ENCODE measurements around the gene DOK4.
"Not testable (repeated sequence)": the region's sequence is repeated elsewhere in the genome, so short reads cannot be mapped to it uniquely, and the experiment has no call there.

The DOK4 gene

GRCh38 chr16:57507136-57508034 lies 21.1 kb upstream of the DOK4 start:
- Histone ChIP-seq H3K4me3 (no peak overlapping the region), H3K9me3 (ENCODE audit: low read depth, low read length) (no peaks in the 10 kb centered on the region), H3K27ac (no peak overlapping the region), H3K36me3 (ENCODE audit: insufficient read depth, low read length) (no peaks in the 10 kb centered on the region), H3K9ac (ENCODE audit: insufficient read length) (no peak overlapping the region)
- TF ChIP-seq POLR2AphosphoS5 (IDR thresholded peaks at IDR 0.05; ENCODE audit: borderline replicate concordance, low read depth, low read length) = no peak
- no peak for TF ChIP-seq EZH2 (IDR thresholded peaks at IDR 0.05)
- TF ChIP-seq FOXP2 (optimal IDR thresholded peaks at IDR 0.05; ENCODE audit: control extremely low read depth, extremely low read length, insufficient read depth) = no peak
- DNase-seq (ENCODE audit: low read depth, low spot score) = no peak

DNA sequence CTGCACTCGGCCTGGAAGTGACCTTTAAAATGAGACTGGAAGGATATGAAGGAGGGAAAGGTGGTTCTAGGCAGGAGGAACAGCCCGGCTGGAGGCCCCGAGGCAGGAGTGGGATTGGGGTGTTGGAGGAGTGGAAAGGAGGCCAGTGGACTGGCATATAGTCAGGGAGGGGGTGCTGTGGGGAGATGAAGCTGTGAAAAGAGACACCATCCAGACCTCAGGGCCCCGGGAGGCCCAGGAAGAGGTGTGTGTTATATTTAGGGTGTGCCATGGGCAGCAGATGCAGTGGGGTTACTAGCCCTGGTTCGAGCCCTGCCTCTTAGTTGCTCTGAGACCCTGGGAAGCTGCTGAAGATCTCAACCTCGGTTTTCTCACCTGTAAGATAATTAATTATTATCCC lies 18.9 kb upstream of the DOK4 start:
- TF ChIP-seq EZH2 (IDR thresholded peaks at IDR 0.05) = no peak
- no peak for TF ChIP-seq POLR2AphosphoS5 (IDR thresholded peaks at IDR 0.05; ENCODE audit: borderline replicate concordance, low read depth, low read length)
- TF ChIP-seq FOXP2 (optimal IDR thresholded peaks at IDR 0.05; ENCODE audit: control extremely low read depth, extremely low read length, insufficient read depth) = no peak
- DNase-seq (ENCODE audit: low read depth, low spot score) = no peak
- no peak overlapping the region for H3K4me3 ChIP-seq
- no peak overlapping the region for H3K27ac ChIP-seq
- H3K9me3 ChIP-seq (ENCODE audit: low read depth, low read length) = no peaks in the 10 kb centered on the region
- H3K9ac ChIP-seq (ENCODE audit: insufficient read length) = no peak overlapping the region
- no peaks in the 10 kb centered on the region for H3K36me3 ChIP-seq (ENCODE audit: insufficient read depth, low read length)

- no peak for TF ChIP-seq POLR2AphosphoS5 (IDR thresholded peaks at IDR 0.05; ENCODE audit: borderline replicate concordance, low read depth, low read length)
- TF ChIP-seq FOXP2 (optimal IDR thresholded peaks at IDR 0.05; ENCODE audit: control extremely low read depth, extremely low read length, insufficient read depth) = no peak
- TF ChIP-seq EZH2 (IDR thresholded peaks at IDR 0.05) = no peak
These were observed 18.2 kb upstream of the DOK4 start for GRCh38 chr16:57504491-57504890.

GRCh38 chr16:57504001-57504400 lies 17.7 kb upstream of the DOK4 start:
- Histone ChIP-seq H3K9ac (ENCODE audit: insufficient read length) (no peak overlapping the region), H3K36me3 (ENCODE audit: insufficient read depth, low read length) (no peaks in the 10 kb centered on the region), H3K27ac (no peak overlapping the region), H3K9me3 (ENCODE audit: low read depth, low read length) (no peaks in the 10 kb centered on the region), H3K4me3 (no peak overlapping the region)
- DNase-seq (ENCODE audit: low read depth, low spot score) = no peak
- TF ChIP-seq FOXP2 (optimal IDR thresholded peaks at IDR 0.05; ENCODE audit: control extremely low read depth, extremely low read length, insufficient read depth) = no peak
- TF ChIP-seq POLR2AphosphoS5 (IDR thresholded peaks at IDR 0.05; ENCODE audit: borderline replicate concordance, low read depth, low read length) = no peak
- no peak for TF ChIP-seq EZH2 (IDR thresholded peaks at IDR 0.05)

More at GRCh38 chr16:57504491-57504890, 18.2 kb upstream of the DOK4 start:
- Histone ChIP-seq H3K9ac (ENCODE audit: insufficient read length) (no peak overlapping the region), H3K9me3 (ENCODE audit: low read depth, low read length) (no peaks in the 10 kb centered on the region), H3K4me3 (no peak overlapping the region), H3K27ac (no peak overlapping the region), H3K36me3 (ENCODE audit: insufficient read depth, low read length) (no peaks in the 10 kb centered on the region)
- no peak for DNase-seq (ENCODE audit: low read depth, low spot score)

- Histone ChIP-seq H3K9ac (ENCODE audit: insufficient read length) (no peak overlapping the region), H3K4me3 (no peak overlapping the region), H3K36me3 (ENCODE audit: insufficient read depth, low read length) (no peaks in the 10 kb centered on the region), H3K9me3 (ENCODE audit: low read depth, low read length) (no peaks in the 10 kb centered on the region), H3K27ac (no peak overlapping the region)
- TF ChIP-seq FOXP2 (optimal IDR thresholded peaks at IDR 0.05; ENCODE audit: control extremely low read depth, extremely low read length, insufficient read depth) = no peak
- TF ChIP-seq EZH2 (IDR thresholded peaks at IDR 0.05) = no peak
- no peak for TF ChIP-seq POLR2AphosphoS5 (IDR thresholded peaks at IDR 0.05; ENCODE audit: borderline replicate concordance, low read depth, low read length)
- DNase-seq (ENCODE audit: low read depth, low spot score) = no peak
These were observed 17.1 kb upstream of the DOK4 start for GRCh38 chr16:57503366-57503765.

DNA sequence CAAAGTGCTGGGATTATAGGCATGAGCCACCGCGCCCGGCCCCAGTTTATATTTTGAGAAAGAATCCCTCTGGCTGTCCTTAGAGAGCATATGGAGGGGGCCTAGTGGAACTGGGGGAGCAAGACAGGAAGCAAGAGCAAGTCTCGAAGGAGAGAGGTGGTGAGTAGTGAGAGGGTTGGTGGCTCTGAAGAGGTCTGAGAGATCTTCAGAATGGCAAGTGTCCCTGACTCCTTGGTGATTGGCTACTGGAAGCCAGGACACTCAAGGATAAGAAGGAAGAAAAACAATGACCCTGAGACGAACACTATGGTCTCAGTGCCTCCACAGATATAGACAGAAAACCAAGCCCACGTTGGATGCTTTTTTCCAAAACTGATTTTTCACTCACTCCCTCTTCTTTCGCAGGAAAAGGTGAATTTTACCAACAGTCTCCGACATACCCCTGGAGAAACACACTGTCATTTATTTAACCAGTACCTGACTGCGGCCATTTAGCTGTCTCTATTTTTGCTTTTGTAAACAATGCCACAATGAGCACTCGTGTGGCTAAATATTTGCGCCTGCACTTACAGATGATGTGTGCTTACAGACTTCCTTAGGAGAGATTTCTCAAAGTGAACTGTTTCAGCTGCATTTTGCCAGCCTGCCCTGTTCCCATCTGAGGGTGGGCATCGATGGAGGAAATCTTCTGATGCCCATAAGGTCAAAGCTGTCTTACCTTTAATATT lies 15.9 kb upstream of the DOK4 start:
- H3K9me3 ChIP-seq (ENCODE audit: low read depth, low read length) = no peaks in the 10 kb centered on the region
- TF ChIP-seq FOXP2 (optimal IDR thresholded peaks at IDR 0.05; ENCODE audit: control extremely low read depth, extremely low read length, insufficient read depth) = no peak
- TF ChIP-seq EZH2 (IDR thresholded peaks at IDR 0.05) = no peak
- TF ChIP-seq POLR2AphosphoS5 (IDR thresholded peaks at IDR 0.05; ENCODE audit: borderline replicate concordance, low read depth, low read length) = no peak
- H3K4me3 ChIP-seq = no peak overlapping the region
- no peak overlapping the region for H3K27ac ChIP-seq
- no peak overlapping the region for H3K9ac ChIP-seq (ENCODE audit: insufficient read length)
- H3K36me3 ChIP-seq (ENCODE audit: insufficient read depth, low read length) = no peaks in the 10 kb centered on the region
- DNase-seq (ENCODE audit: low read depth, low spot score) = no peak

- Histone ChIP-seq H3K4me3 (no peak overlapping the region), H3K27ac (no peak overlapping the region), H3K9ac (ENCODE audit: insufficient read length) (no peak overlapping the region), H3K9me3 (ENCODE audit: low read depth, low read length) (no peaks in the 10 kb centered on the region), H3K36me3 (ENCODE audit: insufficient read depth, low read length) (no peaks in the 10 kb centered on the region)
- TF ChIP-seq POLR2AphosphoS5 (IDR thresholded peaks at IDR 0.05; ENCODE audit: borderline replicate concordance, low read depth, low read length) (no peak), EZH2 (IDR thresholded peaks at IDR 0.05) (no peak), FOXP2 (optimal IDR thresholded peaks at IDR 0.05; ENCODE audit: control extremely low read depth, extremely low read length, insufficient read depth) (no peak)
- no peak for DNase-seq (ENCODE audit: low read depth, low spot score)
These were observed 15.2 kb upstream of the DOK4 start for GRCh38 chr16:57501492-57501891.

DNA sequence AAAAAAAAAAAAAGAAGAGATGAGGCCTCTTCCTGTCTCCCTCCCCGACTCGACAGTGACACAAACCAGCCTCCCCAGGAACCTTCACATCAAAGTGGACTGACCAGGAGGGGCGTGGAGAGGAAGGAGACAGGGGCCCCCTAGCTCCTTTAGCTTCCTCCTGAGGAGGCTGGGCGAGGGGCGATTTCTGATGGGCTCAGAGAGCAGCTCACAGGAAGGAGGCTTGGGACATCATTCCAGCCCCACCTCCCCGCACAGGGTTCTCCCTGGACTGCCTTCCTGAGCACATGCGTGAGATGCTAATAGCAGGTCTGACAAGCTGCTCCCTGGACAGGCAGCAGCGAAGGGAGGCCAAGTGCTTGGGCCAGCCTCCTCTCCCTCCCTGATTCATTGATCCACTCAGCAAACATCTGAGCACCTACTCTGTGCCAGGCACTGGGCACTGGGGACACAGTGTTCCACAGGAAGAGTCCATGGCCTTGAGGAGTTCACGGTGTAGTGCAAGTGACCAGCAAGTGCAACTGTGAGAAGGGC lies 14.4 kb upstream of the DOK4 start:
- no peak for DNase-seq (ENCODE audit: low read depth, low spot score)
- H3K27ac ChIP-seq = no peak overlapping the region

DNA sequence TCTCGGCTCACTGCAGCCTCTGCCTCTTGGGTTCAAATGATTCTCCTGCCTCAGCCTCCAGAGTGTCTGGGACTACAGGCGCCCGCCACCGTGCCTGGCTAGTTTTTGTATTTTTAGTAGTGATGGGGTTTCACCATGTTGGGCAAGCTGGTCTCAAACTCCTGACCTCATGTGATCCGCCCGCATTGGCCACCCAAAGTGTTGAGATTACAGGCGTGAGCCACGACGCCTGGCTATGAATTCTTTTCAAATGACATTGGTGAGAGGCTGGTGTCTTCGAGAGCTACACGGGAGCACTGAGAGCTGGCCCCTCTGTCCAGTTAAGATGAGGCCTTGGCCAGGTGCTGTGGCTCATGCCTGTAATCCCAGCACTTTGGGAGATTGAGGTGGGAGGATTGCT lies 13.6 kb upstream of the DOK4 start:
- not testable (repeated sequence) for H3K27ac ChIP-seq; H3K4me3 ChIP-seq; DNase-seq (ENCODE audit: low read depth, low spot score); H3K9me3 ChIP-seq (ENCODE audit: low read depth, low read length); H3K36me3 ChIP-seq (ENCODE audit: insufficient read depth, low read length); H3K9ac ChIP-seq (ENCODE audit: insufficient read length)

More for the DNA sequence above, 14.4 kb upstream of the DOK4 start:
- H3K9ac ChIP-seq (ENCODE audit: insufficient read length) = no peak overlapping the region
- H3K4me3 ChIP-seq = no peak overlapping the region
- H3K9me3 ChIP-seq (ENCODE audit: low read depth, low read length) = no peaks in the 10 kb centered on the region
- H3K36me3 ChIP-seq (ENCODE audit: insufficient read depth, low read length) = no peaks in the 10 kb centered on the region
- no peak for TF ChIP-seq EZH2 (IDR thresholded peaks at IDR 0.05)
- TF ChIP-seq FOXP2 (optimal IDR thresholded peaks at IDR 0.05; ENCODE audit: control extremely low read depth, extremely low read length, insufficient read depth) = no peak
- TF ChIP-seq POLR2AphosphoS5 (IDR thresholded peaks at IDR 0.05; ENCODE audit: borderline replicate concordance, low read depth, low read length) = no peak
